Measurements from ENCODE around the gene CP.
"Not testable (repeated sequence)": the region's sequence is repeated elsewhere in the genome, so short reads cannot be mapped to it uniquely, and the experiment has no call there.

The CP gene

DNA sequence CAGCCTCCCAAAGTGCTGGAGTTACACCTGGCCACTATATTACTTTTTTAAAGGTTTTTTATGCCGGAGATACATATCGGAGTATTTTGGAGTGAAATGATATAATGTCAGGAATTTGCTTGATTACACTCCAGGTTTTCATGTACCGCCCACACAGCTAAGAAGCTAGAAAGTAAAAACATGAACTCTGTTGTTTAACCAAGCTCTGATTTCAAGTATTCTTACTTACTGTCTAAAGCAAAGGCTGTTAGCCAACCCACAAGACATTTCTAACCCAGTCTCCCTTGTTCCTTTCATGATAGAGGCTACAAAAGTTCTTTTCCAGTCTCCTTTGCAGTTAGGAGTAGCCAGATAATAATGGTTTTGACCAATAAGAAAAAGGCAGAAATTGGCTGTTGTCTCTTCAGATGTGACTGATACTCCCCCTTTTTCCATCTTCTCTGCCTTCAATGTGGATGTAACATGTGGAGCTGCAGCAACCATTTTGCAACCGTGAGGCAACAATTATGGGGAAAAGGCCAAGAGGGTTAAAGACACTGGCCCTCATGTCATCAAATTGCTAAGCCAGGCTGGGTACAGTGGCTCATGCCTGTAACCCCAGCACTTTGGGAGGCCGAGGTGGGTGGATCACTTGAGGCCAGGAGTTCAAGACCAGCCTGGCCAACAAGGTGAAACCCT is 6.1 kb upstream of the CP start:
- no peak for DNase-seq
- no peak for ATAC-seq

DNA sequence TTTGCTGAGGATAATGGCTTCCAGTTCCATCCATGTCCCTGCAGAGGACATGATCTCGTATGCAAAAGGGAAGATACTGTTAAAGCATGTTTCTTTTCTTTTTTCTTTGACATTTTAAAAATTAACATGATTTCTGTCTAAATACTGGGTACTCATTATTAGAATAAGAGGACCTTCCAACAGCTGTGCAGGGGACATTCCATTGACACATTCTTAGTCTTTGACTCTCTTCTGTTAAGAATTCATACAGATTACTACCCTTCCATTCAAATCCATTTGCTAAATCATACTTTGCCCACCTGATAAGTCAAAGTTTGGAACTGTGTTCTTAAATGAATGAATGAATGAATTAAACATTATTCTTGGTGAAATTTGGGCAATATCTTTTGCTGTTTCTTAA is 5.1 kb upstream of the CP start:
- DNase-seq (no peak), ATAC-seq (no peak)

DNA sequence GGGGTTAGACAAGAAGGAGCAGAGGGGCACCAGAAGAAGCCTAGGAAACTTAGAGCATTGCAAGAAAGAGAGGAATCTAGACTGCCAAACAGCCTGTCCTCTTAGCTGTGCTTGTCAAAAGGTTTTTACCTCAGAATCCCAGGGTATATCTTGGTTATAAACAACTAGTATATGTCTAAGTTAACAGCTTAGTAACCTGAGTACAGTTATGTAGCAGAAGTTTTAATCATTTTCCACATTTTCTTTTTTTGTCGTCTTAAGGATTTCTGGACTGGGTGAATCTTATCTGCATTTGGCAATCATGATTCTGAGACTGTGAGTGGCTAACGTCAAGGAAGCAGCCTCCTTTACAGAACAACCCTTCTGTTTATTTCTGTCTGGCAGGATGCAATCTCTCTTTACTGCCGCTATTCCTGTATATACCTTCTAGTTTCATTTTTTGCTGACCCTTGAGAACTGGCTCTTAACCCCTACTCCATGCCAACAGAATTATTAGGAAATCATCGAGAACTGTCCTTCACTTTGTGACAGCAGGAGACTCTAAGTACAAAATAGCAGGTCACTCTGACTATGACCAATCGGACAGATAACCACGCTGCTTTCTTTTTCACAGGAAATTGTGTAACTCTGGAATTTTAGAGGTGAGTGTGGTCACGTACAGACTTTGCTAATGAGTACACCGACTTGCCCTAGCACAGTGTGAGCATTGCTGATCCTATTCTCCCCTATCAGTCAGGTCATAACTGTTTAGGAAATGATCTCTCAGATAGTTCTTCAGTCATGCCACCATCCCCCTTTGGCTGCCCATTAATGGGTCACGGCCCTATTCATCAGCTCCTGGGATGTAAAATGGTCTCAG is 3.3 kb upstream of the CP start:
- DNase-seq: peak; percentile 19
- ATAC-seq: peak; percentile 97

DNA sequence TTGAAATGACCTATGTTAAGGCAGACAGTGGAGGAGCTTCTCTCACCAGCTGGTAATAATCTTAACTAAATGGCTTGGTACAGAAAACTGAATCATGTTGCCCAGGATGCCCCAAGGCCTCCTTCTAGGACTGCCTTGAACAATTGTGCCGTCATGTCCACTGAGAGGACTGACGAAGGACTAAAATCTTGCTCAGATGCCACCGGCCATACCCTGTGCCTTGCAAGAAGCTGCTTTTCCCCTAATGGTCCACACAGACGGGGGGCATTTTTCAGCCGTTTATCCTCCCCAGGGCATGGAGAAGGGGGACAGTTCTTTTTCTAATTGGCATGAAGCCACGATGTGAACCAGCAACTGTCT is 1.8 kb upstream of the CP start:
- no peak for DNase-seq
- no peak for ATAC-seq

DNA sequence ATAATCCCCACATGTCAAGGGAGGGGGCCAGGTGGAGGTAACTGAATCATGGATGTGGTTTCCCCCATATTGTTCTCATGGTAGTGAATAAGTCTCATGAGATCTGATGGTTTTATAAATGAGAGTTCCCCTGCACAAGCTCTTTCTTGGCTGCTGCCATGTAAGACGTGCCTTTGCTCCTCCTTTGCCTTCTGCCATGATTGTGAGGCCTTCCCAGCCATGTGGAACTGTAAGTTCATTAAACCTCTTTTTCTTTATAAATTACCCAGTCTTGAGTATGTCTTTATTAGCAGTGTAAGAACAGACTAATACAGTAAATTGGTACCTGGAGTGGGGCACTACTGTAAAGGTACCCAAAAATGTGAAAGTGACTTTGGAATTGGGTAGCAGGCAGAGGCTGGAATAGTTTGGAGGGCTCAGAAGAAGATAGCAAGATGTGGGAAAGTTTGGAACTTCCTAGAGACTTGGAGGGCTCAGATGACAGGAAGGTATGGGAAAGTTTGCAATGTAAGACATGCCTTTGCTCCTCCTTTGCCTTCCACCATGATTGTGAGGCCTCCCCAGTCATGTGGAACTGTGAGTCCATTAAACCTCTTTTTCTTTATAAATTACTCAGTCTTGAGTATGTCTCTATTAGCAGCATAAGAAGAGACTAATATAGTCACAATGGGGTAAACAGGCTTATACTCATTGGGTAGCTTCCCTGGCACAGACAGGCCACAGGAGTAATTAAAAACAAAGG is 2.1 kb downstream of the CP start:
- not testable (repeated sequence) for ATAC-seq, DNase-seq

DNA sequence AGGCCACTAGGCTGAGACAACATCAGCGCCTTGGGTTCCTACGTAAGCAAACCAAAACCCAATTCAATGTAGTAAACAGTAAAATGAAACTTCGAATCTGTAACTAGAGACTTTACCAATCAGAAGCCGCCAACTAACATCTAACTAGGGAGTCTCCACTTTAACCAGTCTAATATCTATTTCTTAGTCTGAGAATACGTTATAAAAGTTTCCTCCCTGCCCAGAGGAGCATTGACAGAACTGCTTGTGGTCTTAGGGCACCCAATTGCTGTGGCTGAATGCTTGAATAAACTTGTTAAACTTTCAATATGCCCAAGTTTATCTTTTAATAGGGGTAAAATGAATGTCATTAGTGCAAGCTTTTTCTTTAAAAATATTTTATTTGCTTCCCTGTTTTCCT is 4.3 kb downstream of the CP start:
- DNase-seq (no peak), ATAC-seq (no peak)

DNA sequence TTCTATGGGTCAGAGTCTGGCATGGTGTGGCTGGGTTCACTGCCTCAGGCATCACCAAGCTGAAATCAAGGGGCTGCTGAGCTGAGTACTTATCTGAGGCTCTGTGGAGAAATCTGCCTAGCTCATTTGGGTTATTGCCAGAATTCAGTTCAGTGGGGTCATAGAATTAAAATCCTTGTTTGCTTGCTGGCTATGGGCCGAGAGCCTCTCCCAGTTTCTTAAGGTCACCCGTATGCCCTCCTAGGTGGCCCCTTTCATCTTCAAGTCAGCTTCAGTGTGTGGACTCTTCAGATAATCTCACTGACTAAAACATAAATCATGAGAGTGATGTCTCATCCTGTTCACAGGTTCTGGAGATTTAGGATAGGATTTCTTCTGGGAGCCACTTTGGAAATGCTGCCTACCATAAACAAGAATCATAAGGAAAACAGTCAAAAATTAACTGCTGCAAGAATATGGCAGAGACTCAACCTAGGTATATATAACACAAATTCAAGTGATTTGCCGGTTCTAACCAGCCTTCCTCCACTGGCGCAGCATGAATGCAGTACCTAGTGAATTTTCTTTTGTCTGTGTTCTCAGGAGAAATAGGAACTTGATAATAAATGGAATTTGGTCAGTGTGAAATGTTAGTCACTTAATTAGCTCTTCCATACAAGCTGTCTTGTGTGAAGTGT is 5.3 kb downstream of the CP start:
- no peak for ATAC-seq
- no peak for DNase-seq

DNA sequence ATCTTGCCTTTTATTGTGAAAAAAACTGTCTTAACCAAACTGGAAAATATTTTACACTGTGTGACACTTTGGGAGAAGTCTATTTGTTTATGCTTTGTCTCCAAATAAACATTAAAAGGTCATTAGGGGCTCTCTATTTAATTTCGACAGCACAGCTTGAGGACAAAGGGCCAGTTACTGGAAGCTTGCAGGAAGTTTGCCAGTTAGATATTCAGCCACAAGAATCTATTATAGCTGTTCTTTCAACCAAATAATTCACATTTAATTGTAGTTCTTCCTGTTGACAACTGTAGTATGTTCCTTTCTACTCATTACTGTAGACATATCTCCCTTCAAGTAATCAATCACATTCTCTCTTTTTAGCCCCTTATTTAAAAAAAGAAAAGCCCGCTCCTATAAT is 6.1 kb downstream of the CP start:
- ATAC-seq: no peak
- DNase-seq: no peak

DNA sequence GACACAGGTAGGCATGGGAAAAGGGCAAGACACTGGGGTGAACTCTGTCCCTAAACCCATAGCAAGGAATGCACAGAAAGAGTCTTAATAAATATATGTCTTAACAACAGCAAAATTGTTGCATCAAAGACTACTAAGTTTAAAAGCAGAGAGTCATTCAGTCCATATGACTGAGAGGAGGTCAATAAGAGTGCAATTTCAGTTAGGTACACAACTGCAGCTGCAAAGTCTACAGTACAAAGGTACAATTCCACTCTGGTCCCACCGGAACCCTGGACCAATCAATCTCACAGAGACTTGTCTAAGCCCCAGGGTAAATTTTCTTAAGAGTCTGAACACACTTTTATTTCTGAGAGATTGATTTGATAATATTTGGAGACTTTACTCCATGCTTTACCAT is 6.9 kb downstream of the CP start:
- ATAC-seq (no peak), DNase-seq (no peak)

DNA sequence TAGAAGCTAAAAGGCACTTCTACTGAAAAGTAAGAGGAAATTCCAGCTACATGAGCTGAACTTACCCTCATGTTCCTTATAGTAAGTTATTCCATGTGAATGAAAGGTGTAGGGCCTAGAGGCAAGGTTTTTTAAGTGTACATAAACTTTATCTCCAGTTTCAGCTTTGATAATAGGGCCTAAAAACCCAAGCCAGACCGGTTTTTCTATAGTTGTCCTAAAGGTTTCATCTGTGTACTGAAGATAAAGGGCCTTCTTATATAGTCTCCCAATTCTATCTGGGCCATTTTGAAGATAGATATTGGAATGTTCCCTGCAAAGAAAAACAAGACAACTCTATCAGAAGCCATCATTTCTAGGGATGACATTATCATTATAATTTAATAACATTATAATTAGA is 9.2 kb downstream of the CP start:
- DNase-seq (no peak), ATAC-seq (no peak)

DNA sequence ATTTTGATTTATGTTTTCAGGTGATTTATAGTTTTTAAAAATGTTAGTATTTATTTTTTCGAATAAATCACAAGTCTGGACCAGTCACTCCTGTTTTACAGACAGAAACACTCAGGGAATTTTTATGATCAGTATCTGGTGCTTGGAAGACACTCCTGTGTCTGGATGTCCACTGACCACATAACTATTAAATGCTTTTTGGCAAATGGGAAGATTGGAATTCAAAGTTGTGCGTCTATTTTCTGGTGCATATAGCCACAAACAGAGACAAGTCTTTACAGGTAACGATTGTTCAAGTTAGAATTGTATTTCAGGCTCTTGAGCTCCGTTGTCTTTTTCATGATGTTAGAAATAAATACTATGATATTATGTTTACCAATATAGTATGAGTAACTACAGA is 12.2 kb downstream of the CP start:
- DNase-seq (no peak), ATAC-seq (no peak)

DNA sequence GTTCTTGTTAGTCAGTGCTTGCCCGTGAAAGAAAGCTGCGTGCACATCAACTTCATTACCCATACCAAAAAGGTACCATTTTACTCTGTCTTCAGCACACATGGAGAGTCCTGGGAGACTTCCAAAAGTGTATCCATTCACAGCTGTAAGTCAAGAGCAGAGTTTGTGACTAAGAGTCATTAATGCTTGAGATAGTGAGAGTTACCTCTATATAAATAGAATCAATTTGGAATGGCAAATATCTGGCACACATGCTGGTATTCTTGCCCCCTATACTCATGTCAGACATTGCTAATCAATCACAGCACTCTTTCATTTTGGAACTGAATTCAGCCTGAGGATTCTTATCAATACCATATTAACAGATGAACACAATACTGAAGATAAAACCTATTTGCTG is 14.2 kb downstream of the CP start:
- no peak for DNase-seq
- ATAC-seq: no peak

DNA sequence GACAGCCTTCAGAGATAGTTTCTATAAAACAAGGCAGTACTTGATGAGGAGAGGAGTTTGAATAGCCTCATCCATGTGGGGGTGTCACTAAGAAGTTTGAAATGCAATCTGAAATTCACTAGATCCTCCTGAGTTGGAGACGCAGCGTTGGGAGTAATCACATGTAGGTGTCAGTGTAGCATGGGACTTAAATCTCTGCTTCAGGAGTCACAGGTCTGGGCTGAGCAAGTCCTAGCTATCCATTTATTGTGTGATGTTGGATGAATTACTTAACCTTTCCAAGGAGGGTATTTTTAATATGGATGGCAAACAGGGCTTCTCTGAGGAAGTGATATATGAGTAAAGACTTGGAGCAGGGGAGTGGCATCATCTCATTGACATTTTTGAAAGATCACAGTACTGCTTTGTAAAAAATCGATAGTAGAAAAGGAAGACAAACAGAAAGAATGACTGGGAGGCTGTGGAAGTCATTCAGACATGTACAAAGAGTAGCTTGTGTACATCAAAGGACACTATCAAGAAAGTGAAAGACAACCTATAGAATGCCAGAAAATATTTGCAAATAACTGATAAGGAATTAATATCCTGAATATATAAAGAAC is 17.1 kb downstream of the CP start:
- ATAC-seq (no peak), DNase-seq (no peak)

DNA sequence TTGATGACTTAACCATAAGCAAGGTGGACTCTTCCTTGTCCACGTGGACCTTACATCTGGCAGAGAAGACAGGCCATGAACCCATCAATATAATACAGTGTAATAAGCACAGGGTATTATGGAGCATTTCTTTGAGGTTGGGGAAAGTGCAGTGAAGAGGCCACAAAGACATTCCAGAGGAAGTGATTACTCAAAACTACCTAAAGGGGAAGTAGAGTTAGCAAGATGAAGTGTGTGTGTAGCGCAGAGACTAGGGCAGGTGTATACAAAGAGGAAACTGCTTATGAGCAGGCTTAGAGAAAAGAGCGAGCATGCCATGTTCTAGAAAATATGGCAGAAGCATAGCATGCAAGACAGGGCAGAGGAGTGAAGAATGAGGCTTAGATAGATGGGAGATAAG is 17.9 kb downstream of the CP start:
- ATAC-seq: peak; percentile 84
- DNase-seq: no peak

DNA sequence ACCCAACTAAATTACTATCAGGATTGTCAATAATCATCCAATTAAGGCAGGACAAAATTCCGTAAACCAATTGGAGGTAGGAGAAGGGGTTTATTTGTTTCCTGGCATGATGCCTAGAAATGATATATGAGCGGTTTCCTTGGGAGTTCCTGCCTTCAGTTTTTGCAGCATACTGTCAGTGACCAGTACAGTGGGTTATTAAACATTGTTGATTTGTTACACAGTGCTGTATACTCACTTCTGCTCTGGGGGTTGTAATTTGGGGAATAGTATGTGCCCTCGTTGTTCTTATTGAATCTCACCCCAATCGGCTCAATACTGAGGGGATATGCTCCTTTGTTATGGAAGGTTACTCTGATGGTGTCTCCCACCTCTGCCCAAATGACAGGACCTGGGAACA is 22.2 kb downstream of the CP start:
- no peak for ATAC-seq
- DNase-seq: no peak

DNA sequence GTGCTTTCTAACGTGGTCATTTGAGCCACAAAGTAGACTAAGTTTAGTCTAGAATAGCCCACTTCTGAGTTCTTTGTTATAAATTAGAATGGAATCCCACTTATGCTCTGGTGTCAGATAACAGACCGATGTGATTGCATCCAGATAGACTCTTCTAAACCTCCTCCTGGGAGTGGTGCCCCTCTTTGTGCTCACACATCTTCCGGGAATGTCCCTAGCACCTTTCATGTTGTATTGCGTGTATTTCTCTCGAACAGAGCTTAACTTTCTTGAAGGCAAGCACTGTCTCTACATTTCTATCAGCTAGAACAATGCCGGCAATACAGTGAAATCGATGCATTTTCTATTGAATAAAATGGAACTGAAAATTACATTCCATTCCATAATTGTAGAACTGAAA is 23.0 kb downstream of the CP start:
- DNase-seq: no peak
- no peak for ATAC-seq

DNA sequence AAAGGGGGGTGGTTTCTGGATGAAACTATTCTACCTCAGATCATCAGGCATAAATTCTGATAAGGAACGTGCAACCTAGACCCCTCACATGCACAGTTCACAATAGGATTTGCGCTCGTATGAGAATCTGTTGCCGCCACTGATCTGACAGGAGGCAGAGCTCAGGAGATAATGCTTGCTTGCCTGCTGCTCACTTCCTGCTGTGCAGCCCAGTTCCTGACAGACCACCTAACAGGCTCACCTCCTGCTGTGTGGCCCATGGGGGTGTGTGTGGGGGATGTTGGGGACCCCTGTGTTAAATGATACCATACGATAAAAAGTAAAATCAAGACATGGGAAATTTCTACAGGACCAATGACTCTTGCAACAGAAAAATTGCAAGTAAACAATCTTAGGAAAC is 24.0 kb downstream of the CP start:
- DNase-seq (no peak), ATAC-seq (no peak)

DNA sequence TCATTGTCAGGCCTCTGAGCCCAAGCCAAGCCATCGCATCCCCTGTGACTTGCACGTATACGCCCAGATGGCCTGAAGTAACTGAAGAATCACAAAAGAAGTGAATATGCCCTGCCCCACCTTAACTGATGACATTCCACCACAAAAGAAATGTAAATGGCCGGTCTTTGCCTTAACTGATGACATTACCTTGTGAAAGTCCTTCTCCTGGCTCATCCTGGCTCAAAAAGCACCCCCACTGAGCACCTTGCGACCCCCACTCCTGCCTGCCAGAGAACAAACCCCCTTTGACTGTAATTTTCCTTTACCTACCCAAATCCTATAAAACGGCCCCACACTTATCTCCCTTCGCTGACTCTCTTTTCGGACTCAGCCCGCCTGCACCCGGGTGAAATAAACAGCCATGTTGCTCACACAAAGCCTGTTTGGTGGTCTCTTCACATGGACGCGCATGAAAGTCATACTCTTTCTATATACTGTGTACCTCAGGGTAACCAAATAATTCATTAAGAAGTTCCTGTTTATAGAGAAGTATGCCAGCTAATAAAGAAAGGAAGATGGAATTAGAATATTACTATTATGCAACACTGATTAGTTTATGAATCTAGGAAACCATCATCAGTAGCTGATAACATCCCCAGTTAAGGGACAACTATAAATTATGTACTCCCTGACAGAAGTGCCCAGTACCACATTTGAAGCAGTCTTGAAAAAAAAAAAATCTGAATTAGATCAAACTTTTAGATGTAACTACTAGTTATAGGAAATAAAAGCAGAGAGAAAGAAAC is 24.6 kb downstream of the CP start:
- not testable (repeated sequence) for DNase-seq, ATAC-seq

DNA sequence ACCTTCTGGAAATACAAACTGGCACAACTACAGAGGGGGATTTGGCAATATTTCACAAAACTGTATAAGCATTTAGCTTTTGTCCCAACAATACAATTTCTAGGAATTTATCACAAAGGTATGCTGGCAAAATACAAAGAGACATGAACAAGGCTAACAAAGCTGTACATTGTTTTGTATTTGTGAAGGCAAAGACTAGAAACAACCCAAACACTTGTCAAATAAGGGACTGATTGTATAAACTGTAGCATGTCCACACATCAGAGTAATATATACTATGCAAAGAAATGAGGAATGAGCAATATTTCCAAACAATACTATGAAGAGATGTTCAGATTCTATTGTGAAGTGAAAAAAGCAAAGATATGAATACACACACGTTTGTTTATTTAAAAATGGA is 26.4 kb downstream of the CP start:
- no peak for DNase-seq
- ATAC-seq: no peak

DNA sequence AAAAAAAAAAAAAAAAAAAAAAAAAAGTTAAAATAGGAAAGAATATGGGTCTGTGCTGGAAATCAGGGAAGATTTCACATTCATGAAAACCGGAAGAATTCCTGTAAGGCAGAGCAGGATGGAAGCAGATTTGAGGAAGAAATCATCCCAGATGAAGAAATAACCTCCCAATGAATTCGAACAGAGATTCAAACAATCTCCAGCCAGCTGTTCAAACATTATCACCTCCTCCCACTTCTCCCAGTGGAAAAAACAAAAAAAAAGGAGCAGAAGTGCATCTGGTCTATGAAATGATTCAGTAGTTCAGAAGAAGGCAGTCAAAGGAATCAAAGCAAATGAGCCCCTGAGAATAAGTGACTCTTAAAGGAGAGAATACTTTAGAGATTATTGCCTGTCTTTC is 33.1 kb downstream of the CP start:
- ATAC-seq (no peak), DNase-seq (no peak)

DNA sequence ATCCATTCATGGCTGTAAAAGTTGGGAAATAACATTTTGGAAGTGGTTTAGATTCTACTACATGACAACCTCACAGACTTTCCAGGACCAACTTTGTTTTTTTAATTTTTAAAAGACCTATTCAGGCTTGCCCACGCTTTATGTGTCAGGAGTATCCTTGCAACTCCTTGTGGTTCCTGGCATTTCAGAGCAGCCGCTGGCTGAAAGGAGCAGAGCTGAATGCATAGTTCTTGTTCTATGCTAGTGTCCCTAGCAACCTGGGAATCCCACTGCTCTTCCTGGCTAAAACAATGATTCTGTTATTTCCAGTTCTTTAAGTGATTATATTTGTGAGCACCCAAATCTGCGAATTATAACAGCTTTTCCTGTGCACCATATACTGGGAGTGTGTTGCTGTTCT is 34.9 kb downstream of the CP start:
- no peak for ATAC-seq
- DNase-seq: no peak

DNA sequence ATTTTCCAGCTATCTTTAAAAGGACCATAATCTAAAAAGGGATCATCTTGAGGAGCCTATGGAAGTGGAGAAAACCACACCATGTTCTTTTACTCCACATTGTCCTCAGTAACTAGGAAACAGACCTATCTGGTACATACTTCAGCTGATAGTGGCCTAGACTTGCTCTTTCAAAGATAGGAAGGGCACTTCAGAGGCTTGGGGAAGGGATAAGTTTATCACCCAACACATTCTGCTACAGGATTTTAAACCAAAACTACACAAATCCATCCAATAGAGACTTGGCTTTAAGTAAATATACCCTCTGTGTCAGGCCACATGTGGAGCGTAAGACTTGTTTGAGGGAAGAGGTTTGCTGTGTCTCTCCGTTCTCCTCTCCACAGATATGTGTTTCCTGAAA is 35.4 kb downstream of the CP start:
- ATAC-seq (no peak), DNase-seq (no peak)
